ELF-1 (cell line): ENCODE results near the gene HPDL.

Experiments
- DNase-seq: peaks from one replicate; pipeline ENCODE4 v3.0.0-alpha.2; 2016; ENCODE audit warnings: low read depth, low spot score

The HPDL gene

GRCh38 chr1:45351508-45351907, 24.8 kb downstream of the HPDL start:
- DNase-seq, result no peak

GRCh38 chr1:45353685-45354084, 27.0 kb downstream of the HPDL start:
- no peak for DNase-seq

- no peak for DNase-seq
These were observed 28.1 kb downstream of the HPDL start for GRCh38 chr1:45354838-45355237.

- no peak for DNase-seq
These were observed 29.0 kb downstream of the HPDL start for GRCh38 chr1:45355683-45356082.

- no peak for DNase-seq
These were observed 29.5 kb downstream of the HPDL start for GRCh38 chr1:45356186-45356585.

GRCh38 chr1:45359882-45360513, 33.3 kb downstream of the HPDL start:
- peak; percentile 31 for DNase-seq

- peak; percentile 75 for DNase-seq
These were observed 34.3 kb downstream of the HPDL start for GRCh38 chr1:45360981-45361380.

- DNase-seq, result no peak
These were observed 37.6 kb downstream of the HPDL start for GRCh38 chr1:45364294-45364693.

GRCh38 chr1:45365051-45365450, 38.4 kb downstream of the HPDL start:
- DNase-seq, result peak; percentile 37

GRCh38 chr1:45370575-45370974, 43.9 kb downstream of the HPDL start:
- DNase-seq, result no peak

GRCh38 chr1:45373573-45373972, 46.9 kb downstream of the HPDL start:
- DNase-seq, result no peak

- no peak for DNase-seq
These were observed 48.7 kb downstream of the HPDL start for GRCh38 chr1:45375104-45376090.

GRCh38 chr1:45378184-45378583, 51.5 kb downstream of the HPDL start:
- DNase-seq, result no peak
